K562 (cell line): Measurements from ENCODE around the gene PTPN14. TPM values are rescaled to one million over a fixed set of nuclear protein-coding genes. Genes with fewer than 3 reads are reported as not detected.
A peak's percentile ranks its signal among the peaks of the same experiment; 100 is the strongest.

ENCODE experiments used
- ATAC-seq: fragments of 200-7000 bp; cut with Tn5 transposase; 3 replicates; pipeline ENCODE4 v1.9.1; 2020; ENCODE audit warnings: moderate library complexity
- BruUV-seq: library from RNA; stranded (reverse); fragments of 400-500 nt; replicated peaks from 2 replicates; lab custom pipeline; 2021; lab: Mats Ljungman, UMichigan
- CTCF ChIA-PET: fragments of 300-600 bp; formaldehyde crosslinking; extraction: SDS; loops from one replicate; lab custom pipeline; 2021; ENCODE audit warnings: low intra/inter-chr PET ratio; lab: Yijun Ruan, JAX
- POLR2A ChIA-PET: fragments of 300-600, 350-650 bp; sonication (Branson Sonifier 250); formaldehyde crosslinking; extraction: SDS; loops from one replicate; lab custom pipeline; 2021; ENCODE audit warnings: antibody characterized with exemption, inconsistent platforms; lab: Yijun Ruan, JAX
- DNase-seq, 4 experiments: peaks; one replicate each; pipeline versions ENCODE4 v3.0.0 to v3.0.0-alpha.2; 2011 to 2018; ENCODE audit warnings: low spot score in 3 of 4, mixed read lengths in 3 of 4; ENCODE audit errors: extremely low read depth in 1 of 4
- FAIRE-seq: peaks from 2 replicates; lab custom pipeline; 2011; peaks lifted over from hg19 to GRCh38; lab: Jason Lieb, UNC
- H2AFZ ChIP-seq: 2 replicates; pipeline ENCODE4 v1.6.0; 2011; ENCODE audit warnings: low read depth, low read length, control low read depth, inconsistent platforms
- H3K27ac ChIP-seq: fragments of 200-600 bp; 3 replicates; pipeline ENCODE4 v1.8.0; 2011; ENCODE audit warnings: low read depth, mild to moderate bottlenecking, control low read depth, inconsistent platforms, low read length, moderate library complexity, mixed read lengths; ENCODE audit errors: extremely low read depth
- H3K27me3 ChIP-seq, 2 experiments: fragments of 300-600 bp in 1 of 2; 2 replicates in 1 of 2; 3 replicates in 1 of 2; pipeline versions ENCODE4 v1.6.0 to v1.8.0; 2011; ENCODE audit warnings: inconsistent platforms in 2 of 2, low read length in 2 of 2, mild to moderate bottlenecking in 1 of 2, mixed read lengths in 1 of 2, moderate library complexity in 1 of 2; ENCODE audit not compliant: control insufficient read depth in 2 of 2, insufficient read depth in 2 of 2
- H3K36me3 ChIP-seq: fragments of 300-600 bp; 3 replicates; pipeline ENCODE4 v1.8.0; 2011; ENCODE audit warnings: mild to moderate bottlenecking, low read length, inconsistent platforms; ENCODE audit not compliant: control insufficient read depth, insufficient read depth
- H3K4me1 ChIP-seq, 2 experiments: fragments of 200-600 bp in 1 of 2; replicated peaks in 1 of 2; 2 replicates in 1 of 2; 3 replicates in 1 of 2; pipeline versions ENCODE4 v1.5.1 to v1.8.0; 2011; ENCODE audit warnings: inconsistent platforms in 2 of 2, low read length in 2 of 2, mild to moderate bottlenecking in 1 of 2, mixed read lengths in 1 of 2, moderate library complexity in 1 of 2; ENCODE audit not compliant: control insufficient read depth in 2 of 2, insufficient read depth in 2 of 2
- H3K4me2 ChIP-seq: 2 replicates; pipeline ENCODE4 v1.6.1; 2011; ENCODE audit warnings: low read length, control low read depth, inconsistent platforms, mixed read lengths; ENCODE audit not compliant: insufficient read depth
- H3K4me3 ChIP-seq: fragments of 200-600 bp; sonication (generic), shearing (Covaris generic); 2 replicates; pipeline ENCODE4 v1.5.1; 2016; ENCODE audit warnings: control low read depth, inconsistent platforms
- H3K79me2 ChIP-seq: fragments of 200-600 bp; 3 replicates; pipeline ENCODE4 v1.8.0; 2011; ENCODE audit warnings: low read length, inconsistent platforms; ENCODE audit not compliant: control insufficient read depth, insufficient read depth
- H3K9ac ChIP-seq, 2 experiments: 2 replicates each; pipeline versions ENCODE4 v1.6.0 to v1.6.1; 2011; ENCODE audit warnings: low read depth in 2 of 2, low read length in 2 of 2, control low read depth in 1 of 2, inconsistent platforms in 1 of 2, mild to moderate bottlenecking in 1 of 2, mixed read lengths in 1 of 2; ENCODE audit not compliant: insufficient read depth in 1 of 2
- H3K9me1 ChIP-seq: one replicate; pipeline ENCODE4 v1.6.0; 2011; ENCODE audit warnings: inconsistent platforms, mild to moderate bottlenecking, low read length, moderate library complexity; ENCODE audit not compliant: control insufficient read depth, insufficient read depth
- H3K9me3 ChIP-seq: replicated peaks from 2 replicates; pipeline ENCODE4 v1.5.1; 2011; ENCODE audit warnings: low read depth, low read length, inconsistent platforms; ENCODE audit not compliant: control insufficient read depth, insufficient read depth
- H4K20me1 ChIP-seq: replicated peaks from 2 replicates; pipeline ENCODE4 v1.6.1; 2011; ENCODE audit warnings: low read length, inconsistent platforms, mixed read lengths; ENCODE audit not compliant: control insufficient read depth, insufficient read depth
- CEBPB ChIP-seq: fragments of 450-650 bp; IDR thresholded peaks from 2 replicates; pipeline ENCODE4 v1.6.1; 2016; ENCODE audit warnings: missing genetic modification characterization, missing compliant biosample characterization
- NRF1 ChIP-seq, 2 experiments: fragments of 450-650 bp; IDR thresholded peaks in 1 of 2; conservative IDR thresholded peaks in 1 of 2; 2 replicates each; pipeline ENCODE4 v1.6.1; 2014; ENCODE audit warnings: mild to moderate bottlenecking in 2 of 2
- PHB2 ChIP-seq: fragments of 450-650 bp; IDR thresholded peaks from 2 replicates; pipeline ENCODE4 v1.6.1; 2017; ENCODE audit warnings: low read depth
- SIN3B ChIP-seq: fragments of 450-650 bp; IDR thresholded peaks from 2 replicates; pipeline ENCODE4 v1.6.1; 2017; ENCODE audit warnings: low read depth, mild to moderate bottlenecking, moderate library complexity
- TEAD1 ChIP-seq, 2 experiments: fragments of 450-650 bp in 1 of 2; sonication (generic) in 1 of 2; formaldehyde crosslinking; IDR thresholded peaks; 2 replicates each; pipeline versions ENCODE4 v1.4.0 to v1.8.0; 2020 to 2022; ENCODE audit warnings: mild to moderate bottlenecking in 2 of 2, missing genetic modification reagents in 1 of 2
- WGBS: fragments of 100-300 bp; shearing (Covaris generic); methylation state at CpG from one replicate; pipeline ENCODE4 v1.1.6; 2016; ENCODE audit warnings: low coverage, mixed read lengths; ENCODE audit not compliant: insufficient coverage; ENCODE audit errors: missing lambda C conversion rate; 5-methylcytosine and 5-hydroxymethylcytosine counted together
- in situ Hi-C: fragments of 300-500 bp; cut with MboI; formaldehyde crosslinking; loops from 4 replicates; pipeline ENCODE4 v1.15.0; 2018; ENCODE audit warnings: inconsistent platforms, mixed read lengths
- intact Hi-C: fragments of 100-400 bp; cut with micrococcal nuclease; formaldehyde crosslinking; loops from 2 replicates; pipeline ENCODE4 v1.14.2; 2022
- polyA plus RNA-seq, 8 experiments: library from polyadenylated mRNA; depleted of rRNA in 4 of 8; stranded (reverse) in 5 of 8; unstranded in 3 of 8; fragments of >200 nt; fragmentation: Nextera tagmentation in 2 of 8; fragmentation: Illumina TruSeq in 1 of 8; extraction: Ambion mirVana in 2 of 8; extraction: Trizol in 1 of 8; gene quantifications; 2 replicates each; pipeline versions ENCODE4 v1.2.1 to v1.2.3, GENCODE V29; 2011 to 2014; ENCODE audit warnings: inconsistent platforms in 1 of 8, missing spikeins in 1 of 8
- total RNA-seq, 7 experiments: library from RNA; depleted of rRNA in 6 of 7; stranded (reverse); fragments of >200 nt in 6 of 7; fragmentation: Illumina TruSeq in 2 of 7; extraction: Trizol in 2 of 7; gene quantifications; 2 replicates each; pipeline versions ENCODE4 v1.2.1 to v1.2.3, GENCODE V29; 2011 to 2021; ENCODE audit warnings: low replicate concordance in 1 of 7
- TF ChIP-seq, protein P1 (sequence below): fragments of 450-650 bp; IDR thresholded peaks from 2 replicates; pipeline ENCODE4 v1.6.1; 2016; ENCODE audit warnings: missing biosample characterization, missing genetic modification characterization
- TF ChIP-seq, protein P2 (sequence below), 2 experiments: fragments of 450-650 bp; conservative IDR thresholded peaks; 2 replicates each; pipeline ENCODE4 v1.6.1; 2017; ENCODE audit warnings: mild to moderate bottlenecking in 2 of 2, moderate library complexity in 2 of 2
- TF ChIP-seq, protein P3 (sequence below), 3 experiments: fragments of 200-800 bp in 1 of 3; sonication (Bioruptor generic) in 1 of 3; sonication (generic) in 1 of 3; formaldehyde crosslinking in 1 of 3; IDR thresholded peaks; 2 replicates each; pipeline versions ENCODE4 v1.6.1 to v1.8.0; 2016 to 2022; ENCODE audit warnings: mild to moderate bottlenecking in 2 of 3, missing compliant biosample characterization in 2 of 3, missing genetic modification characterization in 2 of 3, missing genetic modification reagents in 1 of 3
- TF ChIP-seq, protein P4 (sequence below): fragments of 250-450 bp; sonication (Bioruptor Pico); IDR thresholded peaks from 2 replicates; pipeline ENCODE4 v1.8.0; 2021; ENCODE audit warnings: moderate library complexity, mild to moderate bottlenecking, inconsistent platforms

Gene PTPN14
- total and polyA plus RNA-seq, 9 of the 15 experiments (the other 6 are each of a cell fraction or from before 2014, with no cell fraction given), result 0.01 to 0.29 (median 0.04) TPM; not detected in 6

DNA sequence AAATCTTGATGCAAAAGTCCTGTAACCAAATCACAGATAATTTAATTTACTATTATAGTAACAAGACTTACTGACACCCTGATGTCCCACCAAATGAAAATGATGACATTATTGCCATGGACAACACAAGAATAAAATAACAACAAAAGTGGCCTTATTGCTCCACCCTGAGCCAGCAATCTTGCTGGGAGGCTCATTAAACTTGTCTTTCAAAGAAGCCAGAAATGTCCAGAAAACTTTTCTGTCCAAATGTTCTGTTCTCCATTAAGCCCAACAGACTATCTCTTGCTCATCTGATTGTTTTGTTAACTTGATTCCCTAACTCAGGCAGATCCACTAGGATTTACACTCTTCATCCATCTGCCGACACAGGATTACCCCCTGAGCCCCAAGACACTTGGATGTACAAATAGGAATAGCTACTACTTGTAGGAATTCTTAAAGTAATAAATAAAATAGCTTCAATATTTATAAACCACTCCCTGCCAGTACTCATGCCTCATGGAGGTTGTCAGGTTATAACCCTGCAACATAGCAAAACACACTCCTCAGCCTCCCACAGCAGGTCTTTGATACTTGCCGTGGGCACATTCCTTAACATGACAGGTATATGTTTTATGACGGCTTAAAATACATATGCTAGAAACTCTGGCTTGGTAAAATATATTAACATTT, 84.9 kb downstream of the PTPN14 start (continued):
- TF ChIP-seq, protein P1, sequence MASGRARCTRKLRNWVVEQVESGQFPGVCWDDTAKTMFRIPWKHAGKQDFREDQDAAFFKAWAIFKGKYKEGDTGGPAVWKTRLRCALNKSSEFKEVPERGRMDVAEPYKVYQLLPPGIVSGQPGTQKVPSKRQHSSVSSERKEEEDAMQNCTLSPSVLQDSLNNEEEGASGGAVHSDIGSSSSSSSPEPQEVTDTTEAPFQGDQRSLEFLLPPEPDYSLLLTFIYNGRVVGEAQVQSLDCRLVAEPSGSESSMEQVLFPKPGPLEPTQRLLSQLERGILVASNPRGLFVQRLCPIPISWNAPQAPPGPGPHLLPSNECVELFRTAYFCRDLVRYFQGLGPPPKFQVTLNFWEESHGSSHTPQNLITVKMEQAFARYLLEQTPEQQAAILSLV (tag), result no peak

GRCh38 chr1:214464445-214465287, 86.7 kb downstream of the PTPN14 start:
- H3K9ac ChIP-seq, result peak overlapping the region in 1 of 2 experiments; percentile 70; a peak in 2 of 4 replicates
- in situ Hi-C loops (no loop called here), intact Hi-C loops (loop anchor here (10.0 kb wide), 1 partner anchor 250 kb away; no protein-coding TSS in a partner anchor)
- H3K9me1 ChIP-seq, result no peaks in the 10 kb centered on the region
- CTCF ChIA-PET, result no interaction called here
- H3K27me3 ChIP-seq, result peaks cover 0 to 10% of the 10 kb centered on the region in 2 experiments; a peak in 2 of 5 replicates
- WGBS, result 10% methylated on average over 29 of the region's 30 CpGs
- peak; percentile 83 for FAIRE-seq
- POLR2A ChIA-PET, result interaction anchor here (0.5 to 0.6 kb wide), 3 partner anchors 97 to 604 kb away, joined by 3 read pairs; no protein-coding TSS in a partner anchor
- peaks cover 0 to 4% of the 10 kb centered on the region in 2 experiments; a peak in 4 of 5 replicates for H3K4me1 ChIP-seq
- H3K27ac ChIP-seq, result no peak overlapping the region
- H4K20me1 ChIP-seq, result no peaks in the 10 kb centered on the region
- no peaks in the 10 kb centered on the region for H3K79me2 ChIP-seq
- H3K9me3 ChIP-seq, result no peaks in the 10 kb centered on the region
- DNase-seq, result peak; percentile 22 to 64 (median 40)
- peak; percentile 94 for ATAC-seq
- no TSS peak for BruUV-seq
- peak overlapping the region; percentile 73 for H3K4me2 ChIP-seq
- peak overlapping the region; percentile 1; the same call in 1 of the 2 replicates for H3K4me3 ChIP-seq
- no peaks in the 10 kb centered on the region for H3K36me3 ChIP-seq
- H2AFZ ChIP-seq, result peak overlapping the region; percentile 73
- TF ChIP-seq, protein P2, sequence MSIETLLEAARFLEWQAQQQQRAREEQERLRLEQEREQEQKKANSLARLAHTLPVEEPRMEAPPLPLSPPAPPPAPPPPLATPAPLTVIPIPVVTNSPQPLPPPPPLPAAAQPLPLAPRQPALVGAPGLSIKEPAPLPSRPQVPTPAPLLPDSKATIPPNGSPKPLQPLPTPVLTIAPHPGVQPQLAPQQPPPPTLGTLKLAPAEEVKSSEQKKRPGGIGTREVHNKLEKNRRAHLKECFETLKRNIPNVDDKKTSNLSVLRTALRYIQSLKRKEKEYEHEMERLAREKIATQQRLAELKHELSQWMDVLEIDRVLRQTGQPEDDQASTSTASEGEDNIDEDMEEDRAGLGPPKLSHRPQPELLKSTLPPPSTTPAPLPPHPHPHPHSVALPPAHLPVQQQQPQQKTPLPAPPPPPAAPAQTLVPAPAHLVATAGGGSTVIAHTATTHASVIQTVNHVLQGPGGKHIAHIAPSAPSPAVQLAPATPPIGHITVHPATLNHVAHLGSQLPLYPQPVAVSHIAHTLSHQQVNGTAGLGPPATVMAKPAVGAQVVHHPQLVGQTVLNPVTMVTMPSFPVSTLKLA (conservative IDR thresholded peaks at IDR 0.05), result peak in 1 of 2 experiments; percentile 56; a peak in 2 of 4 replicates
- no peak for TF ChIP-seq CEBPB
- TF ChIP-seq NRF1 (conservative IDR thresholded peaks at IDR 0.05 in 1 of 2, IDR thresholded peaks at IDR 0.05 in 1 of 2), result peak; percentile 89 to 91
- TF ChIP-seq, protein P3, sequence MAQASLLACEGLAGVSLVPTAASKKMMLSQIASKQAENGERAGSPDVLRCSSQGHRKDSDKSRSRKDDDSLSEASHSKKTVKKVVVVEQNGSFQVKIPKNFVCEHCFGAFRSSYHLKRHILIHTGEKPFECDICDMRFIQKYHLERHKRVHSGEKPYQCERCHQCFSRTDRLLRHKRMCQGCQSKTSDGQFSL (CRISPR knock-in tag; IDR thresholded peaks at IDR 0.05), result peak; percentile 90
- TF ChIP-seq, protein P3 (tag; IDR thresholded peaks at IDR 0.05), result peak in 1 of 2 experiments; percentile 47; a peak in 1 of 4 replicates
- TF ChIP-seq SIN3B, result no peak
- TF ChIP-seq PHB2, result no peak
- TF ChIP-seq, protein P4, sequence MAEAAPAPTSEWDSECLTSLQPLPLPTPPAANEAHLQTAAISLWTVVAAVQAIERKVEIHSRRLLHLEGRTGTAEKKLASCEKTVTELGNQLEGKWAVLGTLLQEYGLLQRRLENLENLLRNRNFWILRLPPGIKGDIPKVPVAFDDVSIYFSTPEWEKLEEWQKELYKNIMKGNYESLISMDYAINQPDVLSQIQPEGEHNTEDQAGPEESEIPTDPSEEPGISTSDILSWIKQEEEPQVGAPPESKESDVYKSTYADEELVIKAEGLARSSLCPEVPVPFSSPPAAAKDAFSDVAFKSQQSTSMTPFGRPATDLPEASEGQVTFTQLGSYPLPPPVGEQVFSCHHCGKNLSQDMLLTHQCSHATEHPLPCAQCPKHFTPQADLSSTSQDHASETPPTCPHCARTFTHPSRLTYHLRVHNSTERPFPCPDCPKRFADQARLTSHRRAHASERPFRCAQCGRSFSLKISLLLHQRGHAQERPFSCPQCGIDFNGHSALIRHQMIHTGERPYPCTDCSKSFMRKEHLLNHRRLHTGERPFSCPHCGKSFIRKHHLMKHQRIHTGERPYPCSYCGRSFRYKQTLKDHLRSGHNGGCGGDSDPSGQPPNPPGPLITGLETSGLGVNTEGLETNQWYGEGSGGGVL (CRISPR knock-in tag), result no peak
- 0 out of 4 replicates have a peak, but pooled peaks of 1 of the 2 experiments have one; percentile 22 for TF ChIP-seq TEAD1 (CRISPR knock-in tag; IDR thresholded peaks at IDR 0.05)
